GM18499 (cell line): ENCODE results near the gene FHAD1.
"Not testable (repeated sequence)": the region's sequence is repeated elsewhere in the genome, so short reads cannot be mapped to it uniquely, and the experiment has no call there.

ENCODE experiments used
- ATAC-seq: cut with Tn5 transposase; IDR thresholded peaks from one replicate; pipeline ENCODE4 v1.9.1; 2021; ENCODE audit warnings: moderate number of reproducible peaks; ENCODE audit not compliant: insufficient read depth, unreplicated experiment

FHAD1 gene

GRCh38 chr1:15388201-15388880 lies 141.3 kb downstream of the FHAD1 start:
- no peak for ATAC-seq

- not testable (repeated sequence) for ATAC-seq
These were observed 142.8 kb downstream of the FHAD1 start for GRCh38 chr1:15389828-15390227.

- ATAC-seq, result no peak
These were observed 143.6 kb downstream of the FHAD1 start for GRCh38 chr1:15390667-15391066.

GRCh38 chr1:15391366-15391765 lies 144.3 kb downstream of the FHAD1 start:
- no peak for ATAC-seq

GRCh38 chr1:15393475-15394257 lies 146.6 kb downstream of the FHAD1 start:
- ATAC-seq, result no peak

GRCh38 chr1:15394258-15394690 lies 147.3 kb downstream of the FHAD1 start:
- ATAC-seq, result no peak

GRCh38 chr1:15397236-15397635 lies 150.2 kb downstream of the FHAD1 start:
- ATAC-seq, result no peak

- ATAC-seq, result no peak
These were observed 152.7 kb downstream of the FHAD1 start for GRCh38 chr1:15399710-15400109.

GRCh38 chr1:15400627-15401026 lies 153.6 kb downstream of the FHAD1 start:
- ATAC-seq, result no peak

- no peak for ATAC-seq
These were observed 154.5 kb downstream of the FHAD1 start for GRCh38 chr1:15401391-15402055.

- ATAC-seq, result no peak
These were observed 155.9 kb downstream of the FHAD1 start for GRCh38 chr1:15402809-15403450.

- ATAC-seq, result no peak
These were observed 157.0 kb downstream of the FHAD1 start for GRCh38 chr1:15403962-15404580.

GRCh38 chr1:15405106-15405850 lies 158.3 kb downstream of the FHAD1 start:
- ATAC-seq, result no peak

- ATAC-seq, result no peak
These were observed 159.9 kb downstream of the FHAD1 start for GRCh38 chr1:15406614-15407559.

- ATAC-seq, result no peak
These were observed 160.6 kb downstream of the FHAD1 start for GRCh38 chr1:15407580-15407979.

- ATAC-seq, result no peak
These were observed 161.9 kb downstream of the FHAD1 start for GRCh38 chr1:15408890-15409387.

- ATAC-seq, result no peak
These were observed 162.6 kb downstream of the FHAD1 start, which contains the start of gene EFHD2 for GRCh38 chr1:15409388-15410222. EFHD2 (plus strand) TSS chr1:15409888; CDS start chr1:15409972, 84 bp downstream.
